Caco-2 (cell line): ENCODE measurements around the gene ILDR2. TPM values are rescaled to one million over a fixed set of nuclear protein-coding genes. Genes with fewer than 3 reads are reported as not detected.

Source experiments
- BruUV-seq: library from RNA; stranded (reverse); fragments of 400-500 nt; replicated peaks from 2 replicates; lab custom pipeline; 2021; lab: Mats Ljungman, UMichigan
- CTCF ChIA-PET: fragments of 300-600 bp; sonication (Branson Sonifier 250); formaldehyde crosslinking; loops from one replicate; lab custom pipeline; 2022; ENCODE audit warnings: antibody characterized with exemption; lab: Charles Lee
- POLR2A ChIA-PET: fragments of 300-600 bp; sonication (Branson Sonifier 250); formaldehyde crosslinking; loops from one replicate; lab custom pipeline; 2022; ENCODE audit warnings: antibody characterized with exemption; lab: Charles Lee
- DNase-seq, 2 experiments: peaks; one replicate each; pipeline versions ENCODE4 v3.0.0 to v3.0.0-alpha.2; 2020 to 2022
- H3K27me3 ChIP-seq: replicated peaks from 2 replicates; pipeline ENCODE4 v1.6.0; 2011; ENCODE audit warnings: low read length; ENCODE audit not compliant: control insufficient read depth, insufficient read depth
- H3K36me3 ChIP-seq: 2 replicates; pipeline ENCODE4 v1.5.1; 2011; ENCODE audit warnings: low read length; ENCODE audit not compliant: control insufficient read depth, insufficient read depth
- H3K4me1 ChIP-seq: fragments of 250-450 bp; sonication (Bioruptor Pico); 2 replicates; pipeline ENCODE4 v1.5.1; 2020; ENCODE audit warnings: mild to moderate bottlenecking
- H3K4me3 ChIP-seq: 2 replicates; pipeline ENCODE4 v1.5.1; 2011; ENCODE audit warnings: low read depth, mild to moderate bottlenecking, control low read depth, low read length
- H3K9me3 ChIP-seq: fragments of 250-450 bp; sonication (Bioruptor Pico); 2 replicates; pipeline ENCODE4 v1.5.1; 2020; ENCODE audit warnings: mild to moderate bottlenecking, moderate library complexity
- H3K27ac Mint-ChIP-seq: one replicate; pipeline ENCODE4 v1.8.0; 2022; ENCODE audit warnings: mixed read lengths; ENCODE audit not compliant: unreplicated experiment
- H3K27me3 Mint-ChIP-seq: one replicate; pipeline ENCODE4 v1.8.0; 2022; ENCODE audit warnings: mixed read lengths; ENCODE audit not compliant: insufficient read depth, unreplicated experiment
- H3K36me3 Mint-ChIP-seq: one replicate; pipeline ENCODE4 v1.8.0; 2022; ENCODE audit warnings: mild to moderate bottlenecking, mixed read lengths; ENCODE audit not compliant: insufficient read depth, unreplicated experiment
- H3K4me1 Mint-ChIP-seq: one replicate; pipeline ENCODE4 v1.8.0; 2022; ENCODE audit warnings: low read depth, mixed read lengths; ENCODE audit not compliant: unreplicated experiment
- H3K4me3 Mint-ChIP-seq: one replicate; pipeline ENCODE4 v1.8.0; 2022; ENCODE audit warnings: mild to moderate bottlenecking, moderate library complexity, mixed read lengths; ENCODE audit not compliant: unreplicated experiment
- H3K9me3 Mint-ChIP-seq: one replicate; pipeline ENCODE4 v1.8.0; 2022; ENCODE audit warnings: mixed read lengths; ENCODE audit not compliant: unreplicated experiment
- intact Hi-C: fragments of 100-400 bp; cut with micrococcal nuclease; formaldehyde crosslinking; loops from one replicate; pipeline ENCODE4 v1.10.0; 2022; ENCODE audit not compliant: unreplicated experiment
- total RNA-seq: library from RNA; stranded (reverse); gene quantifications from 2 replicates; pipeline ENCODE4 v1.2.3, GENCODE V29; 2022
- TF ChIP-seq, protein P1 (sequence below), 2 experiments: fragments of 200-600 bp in 1 of 2; IDR thresholded peaks; 1 replicate in 1 of 2; 2 replicates in 1 of 2; pipeline versions ENCODE4 v1.5.1 to v1.8.0; 2011 to 2022; ENCODE audit warnings: antibody characterized with exemption in 1 of 2, control low read depth in 1 of 2, inconsistent platforms in 1 of 2, low read depth in 1 of 2, low read length in 1 of 2, mild to moderate bottlenecking in 1 of 2, moderate library complexity in 1 of 2; ENCODE audit not compliant: insufficient read depth in 1 of 2, severe bottlenecking in 1 of 2, unreplicated experiment in 1 of 2

ILDR2 gene
- total RNA-seq, 1 experiment from 2014 or later, result 0.98 TPM

DNA sequence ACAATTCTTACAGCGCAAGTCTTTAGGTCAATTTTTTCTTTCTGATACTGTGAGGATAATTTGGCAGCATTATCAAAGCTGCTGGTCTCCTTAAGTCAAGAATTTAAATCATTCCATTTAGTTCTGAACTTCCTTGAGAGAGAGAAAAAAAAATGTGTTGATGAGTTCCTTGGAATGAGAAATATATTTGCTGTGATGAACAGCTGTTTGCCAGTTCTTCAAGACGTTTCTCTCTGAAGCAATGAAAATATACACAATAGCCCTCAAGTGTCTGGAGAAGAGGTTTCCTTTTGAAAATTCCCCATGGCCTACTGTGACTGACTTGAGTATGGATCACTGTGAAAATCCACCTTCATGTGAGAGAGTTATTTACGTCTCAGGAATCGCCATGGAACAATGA, 68.3 kb downstream of the ILDR2 start:
- H3K36me3 ChIP-seq, result no peaks in the 10 kb centered on the region
- BruUV-seq, result no TSS peak
- Mint-ChIP-seq H3K4me3 (no peak overlapping the region), H3K9me3 (peaks cover 11% of the 10 kb centered on the region), H3K4me1 (no peaks in the 10 kb centered on the region), H3K36me3 (no peaks in the 10 kb centered on the region), H3K27me3 (peaks cover 6% of the 10 kb centered on the region), H3K27ac (no peak overlapping the region)
- ChIA-PET POLR2A (no interaction called here), CTCF (interaction anchor here (2.2 kb wide), 1 partner anchor 152 kb away, joined by 6 read pairs; no protein-coding TSS in a partner anchor)
- no peak overlapping the region for H3K4me3 ChIP-seq
- H3K27me3 ChIP-seq, result no peaks in the 10 kb centered on the region
- H3K9me3 ChIP-seq, result peaks cover 5% of the 10 kb centered on the region
- DNase-seq, result no peak
- TF ChIP-seq, protein P1, sequence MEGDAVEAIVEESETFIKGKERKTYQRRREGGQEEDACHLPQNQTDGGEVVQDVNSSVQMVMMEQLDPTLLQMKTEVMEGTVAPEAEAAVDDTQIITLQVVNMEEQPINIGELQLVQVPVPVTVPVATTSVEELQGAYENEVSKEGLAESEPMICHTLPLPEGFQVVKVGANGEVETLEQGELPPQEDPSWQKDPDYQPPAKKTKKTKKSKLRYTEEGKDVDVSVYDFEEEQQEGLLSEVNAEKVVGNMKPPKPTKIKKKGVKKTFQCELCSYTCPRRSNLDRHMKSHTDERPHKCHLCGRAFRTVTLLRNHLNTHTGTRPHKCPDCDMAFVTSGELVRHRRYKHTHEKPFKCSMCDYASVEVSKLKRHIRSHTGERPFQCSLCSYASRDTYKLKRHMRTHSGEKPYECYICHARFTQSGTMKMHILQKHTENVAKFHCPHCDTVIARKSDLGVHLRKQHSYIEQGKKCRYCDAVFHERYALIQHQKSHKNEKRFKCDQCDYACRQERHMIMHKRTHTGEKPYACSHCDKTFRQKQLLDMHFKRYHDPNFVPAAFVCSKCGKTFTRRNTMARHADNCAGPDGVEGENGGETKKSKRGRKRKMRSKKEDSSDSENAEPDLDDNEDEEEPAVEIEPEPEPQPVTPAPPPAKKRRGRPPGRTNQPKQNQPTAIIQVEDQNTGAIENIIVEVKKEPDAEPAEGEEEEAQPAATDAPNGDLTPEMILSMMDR (IDR thresholded peaks at IDR 0.05; ENCODE audit: insufficient read depth in 1 of 2, low read depth in 1 of 2, low read length in 1 of 2, severe bottlenecking in 1 of 2, unreplicated experiment in 1 of 2), result no peak
- H3K4me1 ChIP-seq, result no peaks in the 10 kb centered on the region
- intact Hi-C loops, result no loop called here

DNA sequence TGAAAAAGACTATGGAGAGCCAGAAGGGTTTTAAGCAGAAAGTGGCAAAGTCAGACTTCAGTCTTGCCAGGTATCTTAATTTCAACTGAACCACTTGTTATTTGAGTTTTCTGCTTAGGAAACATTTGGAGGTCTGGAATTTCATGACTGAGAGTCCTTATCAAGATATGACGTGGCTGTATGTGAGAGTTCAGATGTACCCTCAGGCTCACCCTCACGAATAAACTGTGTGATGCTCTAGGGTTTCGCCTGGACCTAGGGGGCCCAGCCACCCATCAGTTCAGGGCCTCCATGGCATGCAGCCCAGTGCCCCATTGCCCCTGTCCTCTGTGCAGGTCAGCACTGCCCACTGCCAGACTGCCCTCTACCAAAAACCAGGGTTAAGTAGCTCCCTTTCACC, 68.7 kb downstream of the ILDR2 start:
- intact Hi-C loops, result no loop called here
- Histone ChIP-seq H3K4me1 (no peaks in the 10 kb centered on the region), H3K36me3 (no peaks in the 10 kb centered on the region), H3K9me3 (peaks cover 2% of the 10 kb centered on the region), H3K27me3 (no peaks in the 10 kb centered on the region), H3K4me3 (no peak overlapping the region)
- Mint-ChIP-seq H3K4me3 (no peak overlapping the region), H3K36me3 (no peaks in the 10 kb centered on the region), H3K27ac (no peak overlapping the region), H3K9me3 (peaks cover 8% of the 10 kb centered on the region), H3K4me1 (no peaks in the 10 kb centered on the region), H3K27me3 (peaks cover 6% of the 10 kb centered on the region)
- BruUV-seq, result no TSS peak
- TF ChIP-seq, protein P1 (IDR thresholded peaks at IDR 0.05; ENCODE audit: insufficient read depth in 1 of 2, low read depth in 1 of 2, low read length in 1 of 2, severe bottlenecking in 1 of 2, unreplicated experiment in 1 of 2), result no peak
- DNase-seq, result no peak
- POLR2A ChIA-PET, result no interaction called here
- CTCF ChIA-PET, result interaction anchor here (2.2 kb wide), 1 partner anchor 152 kb away, joined by 6 read pairs; no protein-coding TSS in a partner anchor

DNA sequence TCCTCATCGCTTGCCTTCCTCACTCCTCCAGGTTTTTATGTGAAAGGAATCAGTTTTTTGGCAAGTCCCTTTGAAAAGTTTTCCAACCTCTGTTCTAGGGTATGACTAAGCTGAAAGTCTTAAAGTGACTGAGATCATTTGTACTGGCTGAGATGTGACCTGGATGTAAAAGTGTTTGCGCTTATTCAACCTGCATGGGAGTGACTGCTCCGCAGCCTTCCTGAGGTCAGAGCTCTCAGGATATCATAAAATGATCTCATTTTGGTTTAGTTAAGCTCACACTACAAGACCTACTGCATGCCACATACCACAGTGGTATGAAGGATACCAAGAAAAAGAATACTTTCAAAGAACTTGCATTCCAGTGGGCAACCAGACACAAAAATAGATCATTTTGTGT, 69.4 kb downstream of the ILDR2 start:
- DNase-seq, result no peak
- ChIA-PET CTCF (interaction anchor here (0.7 to 2.2 kb wide), 2 partner anchors 153 to 555 kb away, joined by 3 to 6 read pairs; no protein-coding TSS in a partner anchor), POLR2A (no interaction called here)
- Mint-ChIP-seq H3K4me3 (no peak overlapping the region), H3K36me3 (no peaks in the 10 kb centered on the region), H3K4me1 (no peaks in the 10 kb centered on the region), H3K27ac (no peak overlapping the region), H3K27me3 (peaks cover 6% of the 10 kb centered on the region), H3K9me3 (peaks cover under 1% of the 10 kb centered on the region)
- no peaks in the 10 kb centered on the region for H3K36me3 ChIP-seq
- no peaks in the 10 kb centered on the region for H3K9me3 ChIP-seq
- H3K4me3 ChIP-seq, result no peak overlapping the region
- no peaks in the 10 kb centered on the region for H3K27me3 ChIP-seq
- intact Hi-C loops, result no loop called here
- TF ChIP-seq, protein P1 (IDR thresholded peaks at IDR 0.05; ENCODE audit: insufficient read depth in 1 of 2, low read depth in 1 of 2, low read length in 1 of 2, severe bottlenecking in 1 of 2, unreplicated experiment in 1 of 2), result no peak
- BruUV-seq, result no TSS peak
- no peaks in the 10 kb centered on the region for H3K4me1 ChIP-seq
